ENCODE measurements around the gene DOCK2.

DNA sequence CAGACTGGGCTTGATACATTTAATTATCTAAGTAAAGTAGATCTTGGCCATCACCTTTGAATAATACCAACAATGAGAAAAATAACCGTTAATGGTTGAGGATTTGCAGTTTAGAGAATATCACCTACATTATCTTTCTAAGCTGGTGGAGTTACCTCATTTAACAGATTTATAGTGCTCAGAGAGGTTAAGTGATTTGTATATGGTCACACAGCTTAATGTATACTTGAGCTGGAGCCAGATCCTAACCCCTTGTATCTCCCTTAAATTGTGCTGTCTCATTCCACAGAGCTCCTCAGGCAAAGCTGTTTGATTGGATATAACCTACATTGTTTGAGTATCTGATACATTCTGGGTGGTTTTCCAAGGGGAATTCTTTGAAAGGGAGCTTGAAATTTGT lies 285.4 kb downstream of the DOCK2 start:
- no peak for TF ChIP-seq CTCF (IDR thresholded peaks at IDR 0.05)
- TF ChIP-seq POLR2A (IDR thresholded peaks at IDR 0.05), result no peak

Measured in lower leg skin (tissue), 3 donors.